ENCODE measurements around the gene PPP1R37.

Gene PPP1R37

DNA sequence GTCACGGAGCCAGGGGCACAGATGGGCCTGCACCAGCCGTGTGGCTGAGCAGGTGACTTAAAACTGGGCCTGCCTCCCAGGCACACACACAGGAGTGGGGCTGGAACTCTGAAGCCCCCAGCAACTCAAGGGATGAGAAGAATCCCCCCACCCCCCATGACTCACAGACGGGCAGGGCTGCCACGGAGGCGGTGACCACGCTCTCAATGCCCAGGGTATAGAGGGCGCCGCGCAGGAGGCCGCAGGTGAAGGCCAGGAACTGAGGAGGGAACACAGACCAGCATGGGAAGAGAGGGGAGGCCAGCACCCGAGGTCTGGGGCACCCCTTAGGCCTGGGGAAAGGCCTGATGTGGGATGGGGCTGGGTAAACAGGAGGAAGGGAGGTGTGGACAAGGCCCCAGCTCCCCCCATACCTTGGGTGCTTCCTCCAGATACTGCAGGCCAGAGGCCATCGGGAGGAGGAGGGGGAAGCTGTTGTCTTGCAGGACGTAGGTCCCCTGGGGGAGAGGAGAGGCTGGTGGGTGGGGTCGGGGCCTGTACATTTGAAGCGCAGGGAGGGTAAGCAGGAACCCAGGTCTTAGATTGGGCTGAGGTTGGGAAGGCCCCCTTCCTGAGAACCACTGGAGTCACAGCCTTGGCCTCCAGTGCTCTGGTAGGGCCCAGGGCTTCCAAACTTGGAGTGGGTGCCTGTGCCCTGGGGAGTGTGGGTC lies 70.9 kb downstream of the PPP1R37 start:
- DNase-seq (ENCODE audit: low read depth) = no peak
- H3K4me3 ChIP-seq (ENCODE audit: low read length) = no peak overlapping the region
- TF ChIP-seq CTCF (IDR thresholded peaks at IDR 0.05; ENCODE audit: insufficient read depth, low read depth, low read length, missing control alignments) = no peak

DNA sequence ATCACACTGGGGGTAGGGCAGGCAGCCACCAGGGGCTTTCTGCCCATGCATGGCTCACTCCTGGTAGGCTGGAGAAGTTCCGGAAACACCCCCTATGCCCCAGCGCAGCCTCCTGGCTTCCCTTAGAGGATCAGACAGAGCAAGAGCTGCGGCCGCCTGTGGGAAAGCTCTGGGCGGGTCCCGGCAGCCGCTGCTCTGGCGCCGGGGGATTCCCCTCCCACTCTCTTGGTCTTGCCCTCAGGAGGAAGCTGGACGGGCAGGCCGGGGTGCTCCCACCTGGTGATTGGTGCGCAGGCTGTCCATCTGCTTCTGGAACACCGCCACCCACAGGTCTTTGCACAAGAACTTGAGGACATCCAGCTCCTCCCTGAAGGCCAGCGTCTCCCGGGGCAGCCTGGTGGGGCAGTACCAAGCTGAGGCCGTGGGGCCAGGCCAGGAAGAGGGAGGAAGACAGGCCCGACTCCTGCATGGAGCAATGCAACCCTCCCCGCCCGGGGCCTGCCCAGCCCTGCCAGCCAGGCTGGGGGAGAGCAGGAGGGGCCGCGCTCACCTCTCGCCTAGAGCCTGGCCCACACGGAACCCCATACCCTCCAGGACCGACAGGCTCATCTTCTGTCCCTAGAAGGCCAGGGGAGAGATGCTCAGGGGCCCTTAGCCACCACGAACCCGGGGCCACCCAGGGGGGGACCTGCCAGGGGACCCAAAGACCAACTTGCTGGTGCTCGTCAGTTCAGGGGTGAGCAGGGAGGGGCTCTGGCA lies 71.8 kb downstream of the PPP1R37 start:
- H3K4me3 ChIP-seq (ENCODE audit: low read length) = no peak overlapping the region
- TF ChIP-seq CTCF (IDR thresholded peaks at IDR 0.05; ENCODE audit: insufficient read depth, low read depth, low read length, missing control alignments) = no peak
- peak; percentile 85 for DNase-seq (ENCODE audit: low read depth)

DNA sequence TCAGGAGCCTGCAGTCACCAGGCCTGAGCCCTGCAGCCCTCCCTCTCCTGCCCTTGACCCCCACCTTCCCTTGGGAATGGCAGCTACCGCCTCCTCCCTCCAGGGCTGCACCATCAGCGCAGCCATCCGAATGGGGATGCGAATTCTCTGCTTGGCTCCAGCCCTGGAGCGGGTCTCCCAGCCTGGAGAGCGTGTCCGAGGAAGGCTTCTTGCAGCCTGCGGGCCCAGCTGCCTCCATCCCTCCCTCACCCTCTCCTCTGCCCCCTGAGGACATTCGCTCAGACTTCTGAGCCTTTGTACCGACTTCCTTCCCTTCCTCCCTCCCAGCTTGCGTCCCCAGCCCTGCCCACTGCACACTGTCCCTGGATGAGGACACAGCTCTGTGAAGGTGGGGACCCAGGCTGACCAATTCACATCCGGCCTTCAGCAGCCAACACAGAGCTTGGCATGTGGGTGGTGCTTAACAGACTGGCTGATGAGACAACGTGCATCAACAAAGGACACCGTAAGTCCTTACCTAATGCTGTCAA lies 73.8 kb downstream of the PPP1R37 start:
- no peak for TF ChIP-seq CTCF (IDR thresholded peaks at IDR 0.05; ENCODE audit: insufficient read depth, low read depth, low read length, missing control alignments)

GRCh38 chr19:45168767-45169351 lies 75.9 kb downstream of the PPP1R37 start:
- no peak overlapping the region for H3K4me3 ChIP-seq (ENCODE audit: low read length)
- no peak for TF ChIP-seq CTCF (IDR thresholded peaks at IDR 0.05; ENCODE audit: insufficient read depth, low read depth, low read length, missing control alignments)
- no peak for DNase-seq (ENCODE audit: low read depth)

More for the DNA sequence above, 73.8 kb downstream of the PPP1R37 start:
- peak; percentile 54 for DNase-seq (ENCODE audit: low read depth)
- no peak overlapping the region for H3K4me3 ChIP-seq (ENCODE audit: low read length)

- no peak overlapping the region for H3K4me3 ChIP-seq (ENCODE audit: low read length)
- TF ChIP-seq CTCF (IDR thresholded peaks at IDR 0.05; ENCODE audit: insufficient read depth, low read depth, low read length, missing control alignments) = no peak
- DNase-seq (ENCODE audit: low read depth) = no peak
Observed at GRCh38 chr19:45169602-45170001, 76.6 kb downstream of the PPP1R37 start.

DNA sequence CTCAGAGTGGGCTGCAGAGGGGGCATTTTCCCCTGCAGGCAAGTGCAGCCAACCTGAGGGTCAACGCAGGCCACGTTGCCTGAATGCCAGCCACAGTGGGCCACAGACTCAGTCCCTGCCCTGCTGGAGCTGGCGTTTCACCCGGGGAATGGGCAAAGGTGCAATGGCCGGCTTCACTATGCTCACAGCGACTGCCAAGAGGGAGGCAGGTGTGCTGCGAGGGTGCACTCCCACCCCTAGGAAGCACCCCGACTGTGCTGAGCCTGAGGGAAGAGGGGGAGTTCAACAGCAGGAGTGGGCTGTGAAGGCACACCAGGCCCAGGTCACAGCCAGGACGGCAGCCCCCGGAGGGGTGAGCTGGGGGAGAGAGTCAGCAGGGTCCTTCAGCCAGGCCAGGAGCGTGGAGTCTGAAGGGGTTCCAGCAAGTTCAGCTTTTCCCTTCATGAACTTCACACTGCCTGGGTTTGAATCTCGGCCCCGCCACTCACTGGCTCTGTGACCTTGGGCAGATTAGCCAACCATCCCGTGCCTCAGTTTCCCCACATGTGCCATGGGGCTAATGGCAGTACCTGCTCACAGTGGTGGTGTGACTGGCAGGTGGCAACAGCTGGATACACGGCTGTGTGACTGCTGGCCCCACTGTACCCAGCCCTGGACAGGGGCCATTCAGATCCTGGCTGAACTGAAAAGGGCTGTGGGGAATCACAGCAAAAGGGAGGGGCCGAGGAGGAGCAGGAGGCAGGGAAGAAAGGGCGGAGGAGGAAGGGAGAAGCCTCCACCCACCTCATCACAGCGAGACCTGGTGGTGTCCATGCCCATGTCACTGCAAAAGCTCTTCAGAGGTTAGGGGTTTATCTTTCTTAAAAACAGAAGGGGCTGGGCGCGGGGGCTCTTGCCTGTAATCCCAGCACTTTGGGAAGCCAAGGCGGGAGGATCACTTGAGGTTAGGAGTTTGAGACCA lies 77.4 kb downstream of the PPP1R37 start:
- no peak for TF ChIP-seq CTCF (IDR thresholded peaks at IDR 0.05; ENCODE audit: insufficient read depth, low read depth, low read length, missing control alignments)
- no peak overlapping the region for H3K4me3 ChIP-seq (ENCODE audit: low read length)
- no peak for DNase-seq (ENCODE audit: low read depth)
